Ramos (cell line): ENCODE measurements around the gene ZBTB8B.
"Not testable (repeated sequence)": the region's sequence is repeated elsewhere in the genome, so short reads cannot be mapped to it uniquely, and the experiment has no call there.

ENCODE experiments used
- in situ Hi-C: fragments of 300-500 bp; cut with MboI; formaldehyde crosslinking; loops from one replicate; pipeline ENCODE4 v1.14.3; 2022; ENCODE audit warnings: low sequenced_read_pairs; ENCODE audit not compliant: unreplicated experiment

Gene ZBTB8B

GRCh38 chr1:32464716-32465577 lies at the start of gene ZBTB8B:
Gene ZBTB8B (plus strand): TSS chr1:32465072. CDS start chr1:32470625, 5,553 bp downstream.
- in situ Hi-C loops = no loop called here

GRCh38 chr1:32421775-32422174 lies 43.1 kb upstream of the ZBTB8B start:
- in situ Hi-C loops = no loop called here

- in situ Hi-C loops = no loop called here
Observed at GRCh38 chr1:32426489-32427255, 38.2 kb upstream of the ZBTB8B start.

GRCh38 chr1:32427264-32427963 lies 37.5 kb upstream of the ZBTB8B start:
- in situ Hi-C loops = no loop called here

- in situ Hi-C loops = no loop called here
Observed at GRCh38 chr1:32431736-32432400, 33.0 kb upstream of the ZBTB8B start.

GRCh38 chr1:32438136-32438535 lies 26.7 kb upstream of the ZBTB8B start:
- in situ Hi-C loops = no loop called here

- in situ Hi-C loops = not testable (repeated sequence)
Observed at GRCh38 chr1:32438777-32439176, 26.1 kb upstream of the ZBTB8B start.

- in situ Hi-C loops = loop anchor here (10.0 kb wide), 1 partner anchor 643 kb away; the partner anchor contains the start of gene AZIN2
Observed at GRCh38 chr1:32441467-32441866, 23.4 kb upstream of the ZBTB8B start.

- in situ Hi-C loops = loop anchor here (10.0 kb wide), 1 partner anchor 637 kb away; the partner anchor contains the start of gene AZIN2
Observed at GRCh38 chr1:32447469-32448185, 17.2 kb upstream of the ZBTB8B start.

- in situ Hi-C loops = loop anchor here (10.0 kb wide), 1 partner anchor 637 kb away; the partner anchor contains the start of gene AZIN2
Observed at GRCh38 chr1:32448186-32448772, 16.6 kb upstream of the ZBTB8B start.

GRCh38 chr1:32448773-32449456 lies 16.0 kb upstream of the ZBTB8B start:
- in situ Hi-C loops = loop anchor here (10.0 kb wide), 1 partner anchor 636 kb away; the partner anchor contains the start of gene AZIN2

GRCh38 chr1:32449457-32449831 lies 15.4 kb upstream of the ZBTB8B start:
- in situ Hi-C loops = loop anchor here (10.0 kb wide), 1 partner anchor 635 kb away; the partner anchor contains the start of gene AZIN2

GRCh38 chr1:32454726-32455125 lies 10.1 kb upstream of the ZBTB8B start:
- in situ Hi-C loops = no loop called here

- in situ Hi-C loops = no loop called here
Observed at GRCh38 chr1:32455958-32456357, 8.9 kb upstream of the ZBTB8B start.

- in situ Hi-C loops = not testable (repeated sequence)
Observed at GRCh38 chr1:32458798-32459197, 6.1 kb upstream of the ZBTB8B start.

GRCh38 chr1:32462977-32463376 lies 1.9 kb upstream of the ZBTB8B start:
- in situ Hi-C loops = not testable (repeated sequence)

- in situ Hi-C loops = no loop called here
Observed at GRCh38 chr1:32464191-32464715, 619 bp upstream of the ZBTB8B start.

GRCh38 chr1:32465578-32465933 lies 684 bp downstream of the ZBTB8B start:
- in situ Hi-C loops = no loop called here
